T1000 (cell line): ENCODE data around the gene BMX.

Experiments used
- DNase-seq: peaks from one replicate; lab custom pipeline; 2025; ENCODE audit warnings: mixed read lengths; lab: John Stamatoyannopoulos, UW

Gene BMX

GRCh38 chrX:15507005-15507404 is 6.4 kb downstream of the BMX start:
- DNase-seq, result no peak

GRCh38 chrX:15509845-15510244 is 9.2 kb downstream of the BMX start:
- no peak for DNase-seq

GRCh38 chrX:15511563-15511962 is 11.0 kb downstream of the BMX start:
- no peak for DNase-seq

GRCh38 chrX:15512401-15512965 is 11.9 kb downstream of the BMX start:
- no peak for DNase-seq

GRCh38 chrX:15514279-15514678 is 13.7 kb downstream of the BMX start:
- DNase-seq, result no peak

GRCh38 chrX:15515931-15516330 is 15.3 kb downstream of the BMX start:
- no peak for DNase-seq

GRCh38 chrX:15522464-15522863 is 21.9 kb downstream of the BMX start:
- no peak for DNase-seq

GRCh38 chrX:15523088-15523487 is 22.5 kb downstream of the BMX start:
- no peak for DNase-seq

- no peak for DNase-seq
Observed at GRCh38 chrX:15524417-15524816, 23.8 kb downstream of the BMX start.

- DNase-seq, result no peak
Observed at GRCh38 chrX:15525664-15526416, 25.2 kb downstream of the BMX start.

- no peak for DNase-seq
Observed at GRCh38 chrX:15529165-15529564, 28.6 kb downstream of the BMX start.

- no peak for DNase-seq
Observed at GRCh38 chrX:15530318-15530717, 29.7 kb downstream of the BMX start.

- DNase-seq, result no peak
Observed at GRCh38 chrX:15546745-15547144, 46.1 kb downstream of the BMX start.

GRCh38 chrX:15547356-15547755 is 46.7 kb downstream of the BMX start:
- no peak for DNase-seq

GRCh38 chrX:15549189-15550012 is 48.8 kb downstream of the BMX start:
- no peak for DNase-seq

- no peak for DNase-seq
Observed at GRCh38 chrX:15559227-15559626, 58.6 kb downstream of the BMX start.

- DNase-seq, result no peak
Observed at GRCh38 chrX:15560924-15561323, 60.3 kb downstream of the BMX start.

- DNase-seq, result no peak
Observed at GRCh38 chrX:15563056-15563455, 62.4 kb downstream of the BMX start.

- no peak for DNase-seq
Observed at GRCh38 chrX:15564981-15565579, 64.5 kb downstream of the BMX start.

GRCh38 chrX:15566244-15566643 is 65.6 kb downstream of the BMX start:
- no peak for DNase-seq

GRCh38 chrX:15567267-15567666 is 66.7 kb downstream of the BMX start:
- no peak for DNase-seq

- DNase-seq, result no peak
Observed at GRCh38 chrX:15567886-15568616, 67.4 kb downstream of the BMX start.
